GM23338 (cell line): ENCODE data around the gene TMC2.

Source experiments
- CTCF ChIP-seq, 2 experiments: fragments of 200-600 bp in 1 of 2; sonication (generic) in 1 of 2; conservative IDR thresholded peaks; 2 replicates each; pipeline versions ENCODE4 v1.5.1 to v1.6.1; 2016 to 2017; ENCODE audit warnings: antibody characterized with exemption in 2 of 2, low read depth in 2 of 2, mild to moderate bottlenecking in 2 of 2, moderate library complexity in 1 of 2
- ETS1 ChIP-seq: IDR thresholded peaks from 2 replicates; pipeline ENCODE4 v1.6.1; 2016; ENCODE audit warnings: antibody characterized with exemption
- EZH2 ChIP-seq: fragments of 200-600 bp; sonication (generic); IDR thresholded peaks from one replicate; pipeline ENCODE4 v1.8.0; 2017; ENCODE audit warnings: antibody characterized with exemption, mild to moderate bottlenecking, low read depth; ENCODE audit not compliant: unreplicated experiment
- EZH2phosphoT487 ChIP-seq: fragments of 200-600 bp; sonication (generic); IDR thresholded peaks from one replicate; pipeline ENCODE4 v1.8.1; 2018; ENCODE audit warnings: antibody characterized with exemption; ENCODE audit not compliant: unreplicated experiment
- POLR2AphosphoS5 ChIP-seq: IDR thresholded peaks from 2 replicates; pipeline ENCODE4 v1.6.1; 2016; ENCODE audit warnings: antibody characterized with exemption, low read depth
- REST ChIP-seq: IDR thresholded peaks from one replicate; pipeline ENCODE4 v1.6.1; 2018; ENCODE audit warnings: antibody characterized with exemption; ENCODE audit not compliant: unreplicated experiment
- STAT1 ChIP-seq: IDR thresholded peaks from one replicate; pipeline ENCODE4 v1.6.1; 2016; ENCODE audit warnings: antibody characterized with exemption; ENCODE audit not compliant: unreplicated experiment

GRCh38 chr20:2616634-2617033, 80.3 kb downstream of the TMC2 start:
- no peak for TF ChIP-seq CTCF (conservative IDR thresholded peaks at IDR 0.05; ENCODE audit: low read depth in 2 of 2)
- TF ChIP-seq EZH2: no peak
- TF ChIP-seq EZH2phosphoT487: no peak
- TF ChIP-seq REST: no peak
- no peak for TF ChIP-seq POLR2AphosphoS5
- TF ChIP-seq ETS1: no peak
- TF ChIP-seq STAT1: no peak
